BJ (cell line): ENCODE results near the gene PROSER2. TPM values are rescaled to one million over a fixed set of nuclear protein-coding genes. Genes with fewer than 3 reads are reported as not detected.

Source experiments
- CTCF ChIA-PET: fragments of 350-600 bp; formaldehyde crosslinking; extraction: SDS; loops from one replicate; lab custom pipeline; 2021; ENCODE audit warnings: antibody characterized with exemption, inconsistent platforms; lab: Yijun Ruan, JAX
- POLR2A ChIA-PET: fragments of 300-600 bp; sonication (Branson Sonifier 250); formaldehyde crosslinking; extraction: SDS; loops from one replicate; lab custom pipeline; 2021; ENCODE audit warnings: antibody characterized with exemption; lab: Charles Lee
- DNase-seq: peaks from one replicate; pipeline ENCODE4 v3.0.0-alpha.2; 2011; ENCODE audit warnings: low read depth
- H3K27me3 ChIP-seq: 2 replicates; pipeline ENCODE4 v1.6.0; 2011; ENCODE audit warnings: low read length; ENCODE audit not compliant: control insufficient read depth, insufficient read depth
- H3K36me3 ChIP-seq: 2 replicates; pipeline ENCODE4 v1.5.1; 2011; ENCODE audit warnings: low read length; ENCODE audit not compliant: control insufficient read depth, insufficient read depth
- H3K4me3 ChIP-seq: 2 replicates; pipeline ENCODE4 v1.5.1; 2011; ENCODE audit warnings: low read depth, mild to moderate bottlenecking, control low read depth, low read length
- polyA plus RNA-seq: library from polyadenylated mRNA; depleted of rRNA; stranded (reverse); fragments of >200 nt; gene quantifications from 2 replicates; pipeline ENCODE4 v1.2.3, GENCODE V29; 2011
- TF ChIP-seq, protein P1 (sequence below): IDR thresholded peaks from 2 replicates; pipeline ENCODE4 v1.5.1; 2011; ENCODE audit warnings: low read depth, mild to moderate bottlenecking, control low read depth, inconsistent platforms, low read length, moderate library complexity; ENCODE audit not compliant: insufficient read depth

PROSER2 gene
- polyA plus RNA-seq, 1 experiment: 1.2 TPM

DNA sequence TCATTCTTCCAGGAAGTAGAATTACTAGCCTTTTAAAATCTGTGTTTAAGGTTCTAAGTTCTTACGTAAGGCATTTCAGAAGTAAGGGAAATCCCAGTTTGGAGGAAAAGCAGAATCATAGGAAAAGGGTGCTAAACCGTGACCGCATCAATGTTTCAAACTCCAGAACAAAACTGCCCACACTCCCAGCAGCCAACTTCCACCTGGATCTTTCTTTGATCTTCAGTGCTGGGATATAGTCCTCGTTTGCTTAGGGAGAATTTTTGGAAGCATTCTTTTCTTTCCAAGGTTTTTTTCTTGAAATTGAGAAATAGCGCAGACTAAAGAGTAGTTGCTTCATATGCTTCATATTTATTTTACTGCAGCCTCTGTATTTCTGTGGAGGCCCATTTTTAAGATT lies 8.9 kb downstream of the PROSER2 start:
- Histone ChIP-seq H3K27me3 (no peaks in the 10 kb centered on the region; the same call in 1 of the 2 replicates), H3K36me3 (no peaks in the 10 kb centered on the region), H3K4me3 (no peak overlapping the region)
- ChIA-PET CTCF (interaction anchor here (0.8 to 1.8 kb wide), 2 partner anchors 12 to 13 kb away, joined by 4 to 5 read pairs; no protein-coding TSS in a partner anchor), POLR2A (no interaction called here)
- no peak for DNase-seq
- TF ChIP-seq, protein P1, sequence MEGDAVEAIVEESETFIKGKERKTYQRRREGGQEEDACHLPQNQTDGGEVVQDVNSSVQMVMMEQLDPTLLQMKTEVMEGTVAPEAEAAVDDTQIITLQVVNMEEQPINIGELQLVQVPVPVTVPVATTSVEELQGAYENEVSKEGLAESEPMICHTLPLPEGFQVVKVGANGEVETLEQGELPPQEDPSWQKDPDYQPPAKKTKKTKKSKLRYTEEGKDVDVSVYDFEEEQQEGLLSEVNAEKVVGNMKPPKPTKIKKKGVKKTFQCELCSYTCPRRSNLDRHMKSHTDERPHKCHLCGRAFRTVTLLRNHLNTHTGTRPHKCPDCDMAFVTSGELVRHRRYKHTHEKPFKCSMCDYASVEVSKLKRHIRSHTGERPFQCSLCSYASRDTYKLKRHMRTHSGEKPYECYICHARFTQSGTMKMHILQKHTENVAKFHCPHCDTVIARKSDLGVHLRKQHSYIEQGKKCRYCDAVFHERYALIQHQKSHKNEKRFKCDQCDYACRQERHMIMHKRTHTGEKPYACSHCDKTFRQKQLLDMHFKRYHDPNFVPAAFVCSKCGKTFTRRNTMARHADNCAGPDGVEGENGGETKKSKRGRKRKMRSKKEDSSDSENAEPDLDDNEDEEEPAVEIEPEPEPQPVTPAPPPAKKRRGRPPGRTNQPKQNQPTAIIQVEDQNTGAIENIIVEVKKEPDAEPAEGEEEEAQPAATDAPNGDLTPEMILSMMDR: no peak

DNA sequence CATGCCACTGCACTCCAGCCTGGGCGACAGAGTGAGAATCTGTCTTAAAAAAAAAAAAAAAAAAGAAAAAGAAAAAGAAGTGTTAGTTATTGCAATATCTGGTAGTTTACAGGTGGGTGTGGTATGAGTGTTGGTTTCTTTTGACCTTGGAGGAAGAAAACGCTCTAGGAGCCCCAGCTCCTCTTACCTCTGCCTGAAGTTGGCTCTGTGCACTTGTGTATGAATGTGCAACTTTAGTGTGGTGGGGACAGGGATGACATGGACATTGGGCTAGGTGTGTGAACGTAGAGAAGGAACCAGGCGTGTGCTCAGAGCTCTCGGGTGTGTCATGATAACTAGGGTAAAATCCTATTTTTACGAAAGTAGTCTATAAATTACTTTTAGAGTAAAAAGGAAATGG lies 11.9 kb downstream of the PROSER2 start:
- Histone ChIP-seq H3K4me3 (no peak overlapping the region), H3K27me3 (no peaks in the 10 kb centered on the region), H3K36me3 (no peaks in the 10 kb centered on the region)
- no peak for DNase-seq
- TF ChIP-seq, protein P1: no peak
- ChIA-PET POLR2A (no interaction called here), CTCF (no interaction called here)

DNA sequence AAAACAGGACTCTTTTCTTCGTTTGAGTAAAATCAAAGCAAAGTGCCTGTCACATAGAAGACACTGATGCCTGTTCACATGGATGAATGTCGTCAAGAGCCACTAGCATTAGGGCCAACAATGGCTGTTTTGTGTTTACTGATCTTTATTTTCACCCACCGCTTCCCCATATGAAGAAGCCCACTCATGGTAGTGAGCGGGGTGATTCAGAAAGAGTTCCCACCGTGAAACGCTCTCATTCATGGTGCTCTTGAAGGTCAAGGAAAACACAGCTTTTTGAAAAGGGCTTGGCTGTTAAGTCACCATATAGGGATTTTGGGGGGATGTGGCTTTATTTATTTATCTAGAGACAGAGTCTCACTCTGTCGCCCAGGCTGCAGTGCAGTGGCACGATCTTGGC lies 12.5 kb downstream of the PROSER2 start:
- TF ChIP-seq, protein P1: no peak
- ChIA-PET POLR2A (no interaction called here), CTCF (no interaction called here)
- no peaks in the 10 kb centered on the region for H3K27me3 ChIP-seq
- no peaks in the 10 kb centered on the region for H3K36me3 ChIP-seq
- H3K4me3 ChIP-seq: no peak overlapping the region
- DNase-seq: no peak

DNA sequence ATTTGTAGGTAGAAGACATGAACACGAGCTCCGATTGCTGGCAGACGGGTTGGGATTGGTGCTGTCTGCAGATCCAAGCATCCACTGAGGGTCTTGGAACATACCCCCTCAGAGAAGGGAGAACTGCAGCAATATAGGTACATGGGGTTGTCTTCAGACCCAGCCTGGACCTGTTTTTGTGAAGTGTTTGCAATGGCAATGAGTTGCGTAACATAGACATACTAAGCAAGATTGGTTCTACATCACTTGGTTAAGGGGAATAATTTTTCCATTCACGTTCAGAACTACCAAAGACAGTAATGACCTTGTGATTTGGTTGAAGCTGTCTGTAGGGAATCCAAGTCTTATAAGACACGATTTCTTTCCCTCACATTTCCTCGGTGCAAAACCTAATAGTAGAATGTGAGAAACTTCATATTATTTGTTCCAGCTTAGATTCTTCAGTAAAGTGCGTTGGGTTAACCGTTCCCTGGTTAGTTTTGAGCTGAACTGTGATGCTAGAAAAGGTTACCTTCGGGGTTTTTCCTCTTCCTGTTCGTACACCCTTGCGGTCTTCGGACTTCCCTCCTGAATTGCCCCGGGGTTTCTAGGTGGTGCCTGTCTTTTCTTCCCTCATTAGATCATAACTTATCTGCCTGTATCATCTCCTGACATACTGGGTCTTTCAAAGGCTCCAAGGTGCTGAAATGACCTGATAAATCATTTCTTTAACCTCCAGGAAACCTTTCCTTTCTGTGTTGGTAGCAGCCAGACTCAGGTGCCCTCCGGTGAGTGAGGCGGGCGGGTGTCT lies 14.4 kb downstream of the PROSER2 start:
- H3K4me3 ChIP-seq: no peak overlapping the region
- TF ChIP-seq, protein P1: no peak
- CTCF ChIA-PET: interaction anchor here (0.6 to 1.9 kb wide), 4 partner anchors 17 to 229 kb away, joined by 3 to 5 read pairs (median 4); no protein-coding TSS in a partner anchor
- POLR2A ChIA-PET: no interaction called here
- no peaks in the 10 kb centered on the region for H3K36me3 ChIP-seq
- DNase-seq: no peak
- H3K27me3 ChIP-seq: no peaks in the 10 kb centered on the region

DNA sequence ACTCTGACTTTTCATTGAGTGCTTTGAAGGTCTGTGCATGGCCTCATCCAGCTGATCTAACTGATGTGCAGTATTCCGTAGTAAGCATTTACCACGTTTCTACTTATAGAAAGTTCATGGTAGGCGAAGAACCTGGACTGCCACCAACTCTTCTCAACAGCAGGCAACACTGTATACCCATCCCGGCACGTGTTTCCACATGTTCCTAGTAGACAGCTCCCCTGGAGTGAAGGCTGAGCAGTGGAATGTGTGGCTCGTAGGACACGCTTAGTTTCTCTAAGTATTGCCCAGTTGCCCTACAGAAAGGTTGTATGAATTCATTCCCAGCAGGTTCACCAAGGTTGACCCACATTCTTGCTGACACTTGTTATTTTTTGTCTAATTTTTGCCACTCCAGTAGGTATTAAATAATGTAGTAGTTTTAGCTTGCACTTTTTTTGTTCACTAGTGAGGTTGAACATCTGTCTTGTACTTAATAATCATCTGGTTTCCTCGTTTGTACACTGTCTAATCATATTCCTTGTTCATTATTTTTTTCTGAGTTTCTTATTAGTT lies 15.2 kb downstream of the PROSER2 start:
- TF ChIP-seq, protein P1: no peak
- H3K4me3 ChIP-seq: no peak overlapping the region
- ChIA-PET POLR2A (no interaction called here), CTCF (interaction anchor here (1.2 to 1.9 kb wide), 3 partner anchors 18 to 56 kb away, joined by 3 to 5 read pairs (median 4); no protein-coding TSS in a partner anchor)
- H3K36me3 ChIP-seq: no peaks in the 10 kb centered on the region
- H3K27me3 ChIP-seq: no peaks in the 10 kb centered on the region
- no peak for DNase-seq
